Camera-type eye (tissue), 1 donor: ENCODE results near the gene PSMG1. TPM values are rescaled to one million over a fixed set of nuclear protein-coding genes. Genes with fewer than 3 reads are reported as not detected.

Experiments
- total RNA-seq: library from RNA; depleted of rRNA; stranded (reverse); fragments of >200 nt; gene quantifications from one replicate; pipeline ENCODE4 v1.2.3, GENCODE V29; 2014

Gene PSMG1
- total RNA-seq = 13.1 TPM

GRCh38 chr21:39183272-39184049 lies at the start of gene PSMG1:
Gene PSMG1 (minus strand): TSS chr21:39183451. CDS start chr21:39183385, 66 bp downstream.

Other genes with a start within 250 kb of the PSMG1 start
- 206 TPM for gene BRWD1, start 130.2 kb upstream of the PSMG1 start, total RNA-seq
- gene HMGN1, start 165.6 kb upstream of the PSMG1 start, total RNA-seq = 273 TPM